Colon (tissue), 2 donors: Measurements from ENCODE around the gene OTOS.

ENCODE experiments used
- FAIRE-seq: peaks from 2 replicates; lab custom pipeline; 2012; peaks lifted over from hg19 to GRCh38; lab: Jason Lieb, UNC
- donor health status: control.
- donor health status: control.

OTOS gene

GRCh38 chr2:240167588-240167880 lies 27.1 kb upstream of the OTOS start:
- no peak for FAIRE-seq

GRCh38 chr2:240166761-240167587 lies 26.5 kb upstream of the OTOS start:
- FAIRE-seq, result no peak

GRCh38 chr2:240166191-240166590 lies 25.7 kb upstream of the OTOS start:
- no peak for FAIRE-seq

- no peak for FAIRE-seq
These were observed 25.2 kb upstream of the OTOS start for GRCh38 chr2:240165661-240166060.

GRCh38 chr2:240165034-240165433 lies 24.6 kb upstream of the OTOS start:
- FAIRE-seq, result no peak

- no peak for FAIRE-seq
These were observed 24.1 kb upstream of the OTOS start for GRCh38 chr2:240164586-240164985.

GRCh38 chr2:240163844-240164574 lies 23.6 kb upstream of the OTOS start:
- FAIRE-seq, result no peak

GRCh38 chr2:240162939-240163714 lies 22.7 kb upstream of the OTOS start:
- FAIRE-seq, result no peak

GRCh38 chr2:240162531-240162930 lies 22.1 kb upstream of the OTOS start:
- no peak for FAIRE-seq

- no peak for FAIRE-seq
These were observed 21.6 kb upstream of the OTOS start for GRCh38 chr2:240162032-240162431.

GRCh38 chr2:240161087-240161750 lies 20.8 kb upstream of the OTOS start:
- FAIRE-seq, result no peak

- FAIRE-seq, result no peak
These were observed 20.0 kb upstream of the OTOS start for GRCh38 chr2:240160291-240161086.

- no peak for FAIRE-seq
These were observed 18.9 kb upstream of the OTOS start for GRCh38 chr2:240159251-240159839.

GRCh38 chr2:240157147-240157470 lies 16.7 kb upstream of the OTOS start:
- no peak for FAIRE-seq

GRCh38 chr2:240156435-240157146 lies 16.1 kb upstream of the OTOS start:
- no peak for FAIRE-seq

- FAIRE-seq, result no peak
These were observed 15.4 kb upstream of the OTOS start for GRCh38 chr2:240155745-240156390.

GRCh38 chr2:240155048-240155744 lies 14.7 kb upstream of the OTOS start:
- FAIRE-seq, result no peak

GRCh38 chr2:240154606-240155005 lies 14.1 kb upstream of the OTOS start:
- FAIRE-seq, result no peak

GRCh38 chr2:240153418-240153817 lies 13.0 kb upstream of the OTOS start:
- no peak for FAIRE-seq
